ENCODE data around the gene FSIP1.

DNA sequence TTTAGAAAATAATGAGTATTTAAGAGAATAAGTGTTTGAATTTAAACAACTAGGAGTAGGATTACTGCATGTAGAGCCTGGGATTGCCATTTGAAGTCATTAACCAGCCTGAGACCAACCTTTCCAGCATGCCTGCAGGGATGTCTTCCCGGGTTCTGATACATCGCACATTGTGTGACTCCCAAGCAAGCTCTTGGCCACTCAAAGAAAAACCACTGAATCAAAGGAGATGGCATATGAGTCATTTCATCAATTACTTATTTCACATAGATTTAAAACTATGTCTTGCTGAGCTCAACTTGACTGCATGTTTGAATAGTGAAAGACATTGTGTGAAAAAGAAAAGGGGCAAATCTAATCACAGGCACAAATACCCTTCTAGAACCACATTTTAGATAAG lies 216.8 kb downstream of the FSIP1 start:
- TF ChIP-seq, protein P1, sequence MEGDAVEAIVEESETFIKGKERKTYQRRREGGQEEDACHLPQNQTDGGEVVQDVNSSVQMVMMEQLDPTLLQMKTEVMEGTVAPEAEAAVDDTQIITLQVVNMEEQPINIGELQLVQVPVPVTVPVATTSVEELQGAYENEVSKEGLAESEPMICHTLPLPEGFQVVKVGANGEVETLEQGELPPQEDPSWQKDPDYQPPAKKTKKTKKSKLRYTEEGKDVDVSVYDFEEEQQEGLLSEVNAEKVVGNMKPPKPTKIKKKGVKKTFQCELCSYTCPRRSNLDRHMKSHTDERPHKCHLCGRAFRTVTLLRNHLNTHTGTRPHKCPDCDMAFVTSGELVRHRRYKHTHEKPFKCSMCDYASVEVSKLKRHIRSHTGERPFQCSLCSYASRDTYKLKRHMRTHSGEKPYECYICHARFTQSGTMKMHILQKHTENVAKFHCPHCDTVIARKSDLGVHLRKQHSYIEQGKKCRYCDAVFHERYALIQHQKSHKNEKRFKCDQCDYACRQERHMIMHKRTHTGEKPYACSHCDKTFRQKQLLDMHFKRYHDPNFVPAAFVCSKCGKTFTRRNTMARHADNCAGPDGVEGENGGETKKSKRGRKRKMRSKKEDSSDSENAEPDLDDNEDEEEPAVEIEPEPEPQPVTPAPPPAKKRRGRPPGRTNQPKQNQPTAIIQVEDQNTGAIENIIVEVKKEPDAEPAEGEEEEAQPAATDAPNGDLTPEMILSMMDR (IDR thresholded peaks at IDR 0.05), result no peak
- no peak for TF ChIP-seq POLR2A (IDR thresholded peaks at IDR 0.05)
